ENCODE results near the gene PGP.
"Not testable (repeated sequence)": the region's sequence is repeated elsewhere in the genome, so short reads cannot be mapped to it uniquely, and the experiment has no call there.

DNA sequence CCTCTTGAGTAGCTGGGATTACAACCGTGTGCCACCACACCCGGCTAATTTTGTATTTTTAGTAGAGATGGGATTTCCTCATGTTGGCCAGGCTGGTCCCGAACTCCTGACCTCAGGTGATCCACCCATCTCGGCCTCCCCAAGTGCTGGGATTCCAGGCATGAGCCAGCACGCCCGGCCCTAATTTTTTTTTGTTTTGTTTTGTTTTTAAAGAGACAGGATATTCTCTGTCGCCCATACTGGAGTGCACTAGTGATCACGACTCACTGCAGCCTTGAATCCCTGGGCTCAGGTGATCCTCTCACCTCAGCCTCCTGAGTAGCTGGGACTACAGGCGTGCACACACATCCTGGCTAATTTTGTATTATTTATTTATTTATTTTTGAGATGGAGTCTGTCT lies 25.7 kb upstream of the PGP start:
- TF ChIP-seq, protein P1, sequence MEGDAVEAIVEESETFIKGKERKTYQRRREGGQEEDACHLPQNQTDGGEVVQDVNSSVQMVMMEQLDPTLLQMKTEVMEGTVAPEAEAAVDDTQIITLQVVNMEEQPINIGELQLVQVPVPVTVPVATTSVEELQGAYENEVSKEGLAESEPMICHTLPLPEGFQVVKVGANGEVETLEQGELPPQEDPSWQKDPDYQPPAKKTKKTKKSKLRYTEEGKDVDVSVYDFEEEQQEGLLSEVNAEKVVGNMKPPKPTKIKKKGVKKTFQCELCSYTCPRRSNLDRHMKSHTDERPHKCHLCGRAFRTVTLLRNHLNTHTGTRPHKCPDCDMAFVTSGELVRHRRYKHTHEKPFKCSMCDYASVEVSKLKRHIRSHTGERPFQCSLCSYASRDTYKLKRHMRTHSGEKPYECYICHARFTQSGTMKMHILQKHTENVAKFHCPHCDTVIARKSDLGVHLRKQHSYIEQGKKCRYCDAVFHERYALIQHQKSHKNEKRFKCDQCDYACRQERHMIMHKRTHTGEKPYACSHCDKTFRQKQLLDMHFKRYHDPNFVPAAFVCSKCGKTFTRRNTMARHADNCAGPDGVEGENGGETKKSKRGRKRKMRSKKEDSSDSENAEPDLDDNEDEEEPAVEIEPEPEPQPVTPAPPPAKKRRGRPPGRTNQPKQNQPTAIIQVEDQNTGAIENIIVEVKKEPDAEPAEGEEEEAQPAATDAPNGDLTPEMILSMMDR (IDR thresholded peaks at IDR 0.05; ENCODE audit: low read length) = not testable (repeated sequence)
- TF ChIP-seq EZH2 (IDR thresholded peaks at IDR 0.05; ENCODE audit: borderline replicate concordance, low read length) = not testable (repeated sequence)
